ENCODE data around the gene NR1D2. TPM values are rescaled to one million over a fixed set of nuclear protein-coding genes. Genes with fewer than 3 reads are reported as not detected.

The NR1D2 gene
- total RNA-seq, 1 experiment from 2014 or later: 24.0 TPM

DNA sequence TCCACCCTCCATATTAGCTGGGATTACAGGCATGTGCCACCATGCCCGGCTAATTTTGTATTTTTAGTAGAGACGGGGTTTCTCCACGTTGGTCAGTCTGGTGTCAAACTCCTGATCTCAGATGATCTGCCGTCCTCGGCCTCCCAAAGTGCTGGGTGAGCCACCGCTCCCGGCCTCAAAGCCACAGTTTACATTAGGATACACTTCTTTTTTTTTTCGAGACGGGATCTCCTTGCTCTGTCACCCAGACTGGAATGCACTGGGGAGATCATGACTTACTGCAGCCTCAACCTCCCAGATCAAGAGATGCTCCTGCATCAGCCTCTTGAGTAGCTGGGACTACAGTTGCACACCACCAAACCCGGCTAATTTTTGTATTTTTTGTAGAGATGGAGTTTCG is 2.5 kb upstream of the NR1D2 start:
- no peak overlapping the region; a peak in 1 of 7 replicates for H3K27ac Mint-ChIP-seq
- Histone ChIP-seq H2BK12ac (ENCODE audit: insufficient read length, low read depth, low read length) (no peak overlapping the region), H3K56ac (ENCODE audit: insufficient read length, low read depth, low read length) (no peak overlapping the region), H3K23me2 (ENCODE audit: insufficient read length, low read depth, low read length, poor library complexity, severe bottlenecking) (peaks cover 11% of the 10 kb centered on the region), H2AFZ (ENCODE audit: low read length) (no peak overlapping the region), H2BK20ac (ENCODE audit: low read depth, low read length, poor library complexity, severe bottlenecking) (no peak overlapping the region), H2BK120ac (ENCODE audit: low read depth, low read length, poor library complexity, severe bottlenecking) (no peak overlapping the region), H3K9ac (ENCODE audit: extremely low read depth, insufficient read length, low read length) (no peak overlapping the region), H3K27ac (ENCODE audit: insufficient read length, low read depth, low read length) (no peak overlapping the region), H3K9me3 (ENCODE audit: control insufficient read depth, low read depth, low read length) (no peaks in the 10 kb centered on the region), H3K27me3 (ENCODE audit: insufficient read depth, low read length) (no peaks in the 10 kb centered on the region), H3K23ac (ENCODE audit: insufficient read length, low read depth, low read length) (no peak overlapping the region), H3K14ac (ENCODE audit: insufficient read depth, low read length) (no peak overlapping the region), H4K5ac (ENCODE audit: insufficient read length, low read depth, low read length) (no peak overlapping the region), H2BK15ac (ENCODE audit: low read depth, low read length) (no peak overlapping the region), H4K20me1 (ENCODE audit: control insufficient read depth, insufficient read depth, insufficient read length) (no peaks in the 10 kb centered on the region), H2AK5ac (ENCODE audit: insufficient read length, low read length) (no peak overlapping the region), H3K4me1 (ENCODE audit: insufficient read depth, low read length) (peaks cover 10% of the 10 kb centered on the region; the same call in 1 of the 2 replicates), H3K79me1 (ENCODE audit: insufficient read depth, low read depth, low read length, poor library complexity, severe bottlenecking) (no peaks in the 10 kb centered on the region), H4K91ac (ENCODE audit: insufficient read length, low read depth, low read length) (no peak overlapping the region), H3K79me2 (ENCODE audit: insufficient read depth, low read length) (no peaks in the 10 kb centered on the region), H3T11ph (ENCODE audit: low read length) (no peak overlapping the region), H2BK5ac (ENCODE audit: insufficient read length, low read length) (no peak overlapping the region), H4K8ac (replicated peaks; ENCODE audit: insufficient read length, low read depth, low read length) (no peak overlapping the region), H3K4me2 (ENCODE audit: insufficient read depth, insufficient read length, low read length) (no peak overlapping the region), H3K4ac (ENCODE audit: low read depth, low read length) (no peak overlapping the region), H3K18ac (ENCODE audit: insufficient read length, low read depth, low read length) (no peak overlapping the region)
- TF ChIP-seq, protein P1, sequence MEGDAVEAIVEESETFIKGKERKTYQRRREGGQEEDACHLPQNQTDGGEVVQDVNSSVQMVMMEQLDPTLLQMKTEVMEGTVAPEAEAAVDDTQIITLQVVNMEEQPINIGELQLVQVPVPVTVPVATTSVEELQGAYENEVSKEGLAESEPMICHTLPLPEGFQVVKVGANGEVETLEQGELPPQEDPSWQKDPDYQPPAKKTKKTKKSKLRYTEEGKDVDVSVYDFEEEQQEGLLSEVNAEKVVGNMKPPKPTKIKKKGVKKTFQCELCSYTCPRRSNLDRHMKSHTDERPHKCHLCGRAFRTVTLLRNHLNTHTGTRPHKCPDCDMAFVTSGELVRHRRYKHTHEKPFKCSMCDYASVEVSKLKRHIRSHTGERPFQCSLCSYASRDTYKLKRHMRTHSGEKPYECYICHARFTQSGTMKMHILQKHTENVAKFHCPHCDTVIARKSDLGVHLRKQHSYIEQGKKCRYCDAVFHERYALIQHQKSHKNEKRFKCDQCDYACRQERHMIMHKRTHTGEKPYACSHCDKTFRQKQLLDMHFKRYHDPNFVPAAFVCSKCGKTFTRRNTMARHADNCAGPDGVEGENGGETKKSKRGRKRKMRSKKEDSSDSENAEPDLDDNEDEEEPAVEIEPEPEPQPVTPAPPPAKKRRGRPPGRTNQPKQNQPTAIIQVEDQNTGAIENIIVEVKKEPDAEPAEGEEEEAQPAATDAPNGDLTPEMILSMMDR (conservative IDR thresholded peaks at IDR 0.05): no peak
- WGBS (ENCODE audit: extremely low coverage, insufficient read length, low lambda C conversion rate): no CpG with 5 or more reads among the region's 11 CpGs
- no peak for DNase-seq
- no peak overlapping the region for H3K4me3 Mint-ChIP-seq
- H3K36me3 Mint-ChIP-seq (ENCODE audit: insufficient read depth in 1 of 3, low read depth in 3 of 3): peaks cover 0 to 4% (median 3%) of the 10 kb centered on the region in 3 experiments; a peak in 3 of 7 replicates
- peaks cover 23% of the 10 kb centered on the region for H3K27me3 Mint-ChIP-seq (ENCODE audit: low read depth)
- peaks cover 20 to 21% of the 10 kb centered on the region in 2 experiments for H3K4me1 Mint-ChIP-seq
- H3K9me3 Mint-ChIP-seq: peaks cover 0 to 2% of the 10 kb centered on the region in 2 experiments; a peak in 1 of 5 replicates
